Natural killer cell (primary cell): Measurements from ENCODE around the gene PDZRN3. TPM values are rescaled to one million over a fixed set of nuclear protein-coding genes. Genes with fewer than 3 reads are reported as not detected.

Experiments used
- ATAC-seq, 3 donors: fragments of 150-1000 bp in 2 of 3; fragments of 200-7000 bp in 1 of 3; cut with Tn5 transposase; 1 replicate in 1 of 3; 2 replicates in 2 of 3; pipeline ENCODE4 v1.10.0; 2021; ENCODE audit warnings: mild to moderate bottlenecking in 2 of 3, moderate library complexity in 2 of 3
- DNase-seq, 2 donors: peaks; one replicate each; pipeline versions ENCODE4 v3.0.0 to v3.0.0-alpha.2; 2013 to 2021; ENCODE audit warnings: mixed read lengths in 1 of 2
- H3K27ac ChIP-seq: one replicate; pipeline ENCODE4 v1.5.1; 2013; ENCODE audit warnings: mild to moderate bottlenecking, low read length
- H3K27me3 ChIP-seq: one replicate; pipeline ENCODE4 v1.6.1; 2013; ENCODE audit warnings: low read length; ENCODE audit not compliant: control insufficient read depth, insufficient read depth
- H3K36me3 ChIP-seq: one replicate; pipeline ENCODE4 v1.6.1; 2013; ENCODE audit warnings: low read length; ENCODE audit not compliant: control insufficient read depth, insufficient read depth
- H3K4me1 ChIP-seq: one replicate; pipeline ENCODE4 v1.6.1; 2013; ENCODE audit warnings: low read length; ENCODE audit not compliant: control insufficient read depth, insufficient read depth
- H3K4me3 ChIP-seq: one replicate; pipeline ENCODE4 v1.5.1; 2013; ENCODE audit warnings: low read length
- H3K9me3 ChIP-seq: one replicate; pipeline ENCODE4 v1.6.1; 2013; ENCODE audit warnings: low read length; ENCODE audit not compliant: control insufficient read depth, insufficient read depth
- H3K27ac Mint-ChIP-seq, 2 donors: one replicate each; pipeline ENCODE4 v1.8.0; 2022; ENCODE audit warnings: mild to moderate bottlenecking in 2 of 2, mixed read lengths in 2 of 2, moderate library complexity in 1 of 2
- H3K27me3 Mint-ChIP-seq, 2 donors: one replicate each; pipeline ENCODE4 v1.8.0; 2022; ENCODE audit warnings: low read depth in 2 of 2, mixed read lengths in 2 of 2
- H3K36me3 Mint-ChIP-seq: one replicate; pipeline ENCODE4 v1.8.0; 2022; ENCODE audit warnings: mixed read lengths
- H3K4me1 Mint-ChIP-seq, 2 donors: one replicate each; pipeline ENCODE4 v1.8.0; 2022; ENCODE audit warnings: mixed read lengths in 2 of 2
- H3K4me3 Mint-ChIP-seq: one replicate; pipeline ENCODE4 v1.8.0; 2022; ENCODE audit warnings: mild to moderate bottlenecking, moderate library complexity, mixed read lengths
- H3K9me3 Mint-ChIP-seq, 2 donors: one replicate each; pipeline ENCODE4 v1.8.0; 2022; ENCODE audit warnings: mixed read lengths in 2 of 2
- WGBS: methylation state at CpG from one replicate; pipeline ENCODE4 v1.1.7; 2013; ENCODE audit warnings: missing lambda C conversion rate; ENCODE audit not compliant: insufficient coverage; 5-methylcytosine and 5-hydroxymethylcytosine counted together
- intact Hi-C: fragments of 100-400 bp; cut with micrococcal nuclease; formaldehyde crosslinking; loops from one replicate; pipeline ENCODE4 v1.14.2; 2022
- total RNA-seq, 4 donors: library from RNA; stranded (reverse); fragments of 120-200 nt in 1 of 4; gene quantifications; one replicate each; pipeline versions ENCODE4 v1.2.3 to v1.2.4, GENCODE V29; 2013 to 2022
- TF ChIP-seq, protein P1 (sequence below): fragments of 200-600 bp; IDR thresholded peaks from one replicate; pipeline ENCODE4 v1.8.0; 2022; ENCODE audit warnings: antibody characterized with exemption

Gene PDZRN3
- total RNA-seq, 3 donors from 2014 or later (not counting 1 experiment from before 2014, with no cell fraction given): not detected

GRCh38 chr3:73510334-73510733 lies 114.4 kb downstream of the PDZRN3 start:
- no peaks in the 10 kb centered on the region for H3K4me1 ChIP-seq
- H3K27me3 ChIP-seq: no peaks in the 10 kb centered on the region
- no peak overlapping the region for H3K4me3 Mint-ChIP-seq
- no peak overlapping the region for H3K27ac Mint-ChIP-seq
- H3K4me1 Mint-ChIP-seq: no peaks in the 10 kb centered on the region
- intact Hi-C loops: no loop called here
- no peaks in the 10 kb centered on the region for H3K36me3 ChIP-seq
- no peaks in the 10 kb centered on the region for H3K9me3 Mint-ChIP-seq
- H3K36me3 Mint-ChIP-seq: no peaks in the 10 kb centered on the region
- no peaks in the 10 kb centered on the region for H3K9me3 ChIP-seq
- TF ChIP-seq, protein P1, sequence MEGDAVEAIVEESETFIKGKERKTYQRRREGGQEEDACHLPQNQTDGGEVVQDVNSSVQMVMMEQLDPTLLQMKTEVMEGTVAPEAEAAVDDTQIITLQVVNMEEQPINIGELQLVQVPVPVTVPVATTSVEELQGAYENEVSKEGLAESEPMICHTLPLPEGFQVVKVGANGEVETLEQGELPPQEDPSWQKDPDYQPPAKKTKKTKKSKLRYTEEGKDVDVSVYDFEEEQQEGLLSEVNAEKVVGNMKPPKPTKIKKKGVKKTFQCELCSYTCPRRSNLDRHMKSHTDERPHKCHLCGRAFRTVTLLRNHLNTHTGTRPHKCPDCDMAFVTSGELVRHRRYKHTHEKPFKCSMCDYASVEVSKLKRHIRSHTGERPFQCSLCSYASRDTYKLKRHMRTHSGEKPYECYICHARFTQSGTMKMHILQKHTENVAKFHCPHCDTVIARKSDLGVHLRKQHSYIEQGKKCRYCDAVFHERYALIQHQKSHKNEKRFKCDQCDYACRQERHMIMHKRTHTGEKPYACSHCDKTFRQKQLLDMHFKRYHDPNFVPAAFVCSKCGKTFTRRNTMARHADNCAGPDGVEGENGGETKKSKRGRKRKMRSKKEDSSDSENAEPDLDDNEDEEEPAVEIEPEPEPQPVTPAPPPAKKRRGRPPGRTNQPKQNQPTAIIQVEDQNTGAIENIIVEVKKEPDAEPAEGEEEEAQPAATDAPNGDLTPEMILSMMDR: no peak
- WGBS: 92% methylated on average over 3 of the region's 4 CpGs
- ATAC-seq (no peak), DNase-seq (no peak)
- H3K4me3 ChIP-seq: no peak overlapping the region
- H3K27ac ChIP-seq: no peak overlapping the region
- no peaks in the 10 kb centered on the region for H3K27me3 Mint-ChIP-seq

GRCh38 chr3:73509816-73510215 lies 114.9 kb downstream of the PDZRN3 start:
- Mint-ChIP-seq H3K36me3 (no peaks in the 10 kb centered on the region), H3K27me3 (no peaks in the 10 kb centered on the region), H3K9me3 (no peaks in the 10 kb centered on the region), H3K4me1 (no peaks in the 10 kb centered on the region), H3K27ac (no peak overlapping the region), H3K4me3 (no peak overlapping the region)
- TF ChIP-seq, protein P1: no peak
- H3K36me3 ChIP-seq: no peaks in the 10 kb centered on the region
- no peaks in the 10 kb centered on the region for H3K27me3 ChIP-seq
- H3K27ac ChIP-seq: no peak overlapping the region
- H3K9me3 ChIP-seq: no peaks in the 10 kb centered on the region
- H3K4me3 ChIP-seq: no peak overlapping the region
- intact Hi-C loops: no loop called here
- DNase-seq (no peak), ATAC-seq (no peak)
- no peaks in the 10 kb centered on the region for H3K4me1 ChIP-seq
- 69% methylated on average over 7 of the region's 7 CpGs for WGBS

DNA sequence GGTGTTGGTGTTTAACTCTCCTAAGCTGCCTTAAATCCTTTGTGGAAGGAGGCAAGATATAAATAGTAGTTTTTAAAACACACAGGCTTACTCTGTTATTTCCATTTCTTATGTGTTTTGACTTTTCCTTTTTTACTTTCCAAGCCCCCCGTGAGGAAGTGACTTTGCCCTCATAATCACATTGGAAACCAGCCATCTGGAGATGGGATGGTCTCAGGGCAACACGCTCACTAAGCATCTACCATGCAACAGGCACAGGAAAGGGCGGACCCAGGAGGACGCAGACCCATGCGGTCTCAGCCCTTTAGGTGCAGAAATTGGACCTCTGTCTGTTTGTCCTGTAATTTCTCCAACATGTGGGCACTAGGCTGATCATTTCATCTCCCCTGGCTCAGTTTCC lies 115.7 kb downstream of the PDZRN3 start:
- Mint-ChIP-seq H3K9me3 (no peaks in the 10 kb centered on the region), H3K36me3 (no peaks in the 10 kb centered on the region), H3K27me3 (no peaks in the 10 kb centered on the region), H3K27ac (no peak overlapping the region), H3K4me3 (no peak overlapping the region), H3K4me1 (no peaks in the 10 kb centered on the region)
- Histone ChIP-seq H3K9me3 (no peaks in the 10 kb centered on the region), H3K27ac (no peak overlapping the region), H3K36me3 (no peaks in the 10 kb centered on the region), H3K4me3 (no peak overlapping the region), H3K27me3 (no peaks in the 10 kb centered on the region), H3K4me1 (no peaks in the 10 kb centered on the region)
- intact Hi-C loops: no loop called here
- TF ChIP-seq, protein P1: no peak
- DNase-seq: no peak
- 91% methylated on average over 5 of the region's 5 CpGs for WGBS
- no peak for ATAC-seq

- Mint-ChIP-seq H3K9me3 (no peaks in the 10 kb centered on the region), H3K27me3 (no peaks in the 10 kb centered on the region), H3K36me3 (no peaks in the 10 kb centered on the region), H3K4me1 (no peaks in the 10 kb centered on the region), H3K4me3 (no peak overlapping the region), H3K27ac (no peak overlapping the region)
- intact Hi-C loops: no loop called here
- no peaks in the 10 kb centered on the region for H3K36me3 ChIP-seq
- no peaks in the 10 kb centered on the region for H3K27me3 ChIP-seq
- DNase-seq: peak in 1 of 2 donors; percentile 55
- ATAC-seq: peak in 1 of 3 donors; percentile 45
- H3K27ac ChIP-seq: no peak overlapping the region
- no peaks in the 10 kb centered on the region for H3K4me1 ChIP-seq
- H3K9me3 ChIP-seq: no peaks in the 10 kb centered on the region
- 23% methylated on average over 5 of the region's 6 CpGs for WGBS
- H3K4me3 ChIP-seq: no peak overlapping the region
- TF ChIP-seq, protein P1: peak; percentile 52
Measured at GRCh38 chr3:73508330-73508954, 116.3 kb downstream of the PDZRN3 start.
